Measurements from ENCODE around the gene MAPT.
A peak's percentile ranks its signal among the peaks of the same experiment; 100 is the strongest.
"Not testable (repeated sequence)": the region's sequence is repeated elsewhere in the genome, so short reads cannot be mapped to it uniquely, and the experiment has no call there.

The MAPT gene

GRCh38 chr17:46003907-46004748, 109.8 kb downstream of the MAPT start:
- DNase-seq (ENCODE audit: low read depth in 2 of 2, low spot score in 1 of 2), result no peak

GRCh38 chr17:46006082-46006481, 111.7 kb downstream of the MAPT start:
- not testable (repeated sequence) for DNase-seq (ENCODE audit: low read depth in 2 of 2, low spot score in 1 of 2)

DNA sequence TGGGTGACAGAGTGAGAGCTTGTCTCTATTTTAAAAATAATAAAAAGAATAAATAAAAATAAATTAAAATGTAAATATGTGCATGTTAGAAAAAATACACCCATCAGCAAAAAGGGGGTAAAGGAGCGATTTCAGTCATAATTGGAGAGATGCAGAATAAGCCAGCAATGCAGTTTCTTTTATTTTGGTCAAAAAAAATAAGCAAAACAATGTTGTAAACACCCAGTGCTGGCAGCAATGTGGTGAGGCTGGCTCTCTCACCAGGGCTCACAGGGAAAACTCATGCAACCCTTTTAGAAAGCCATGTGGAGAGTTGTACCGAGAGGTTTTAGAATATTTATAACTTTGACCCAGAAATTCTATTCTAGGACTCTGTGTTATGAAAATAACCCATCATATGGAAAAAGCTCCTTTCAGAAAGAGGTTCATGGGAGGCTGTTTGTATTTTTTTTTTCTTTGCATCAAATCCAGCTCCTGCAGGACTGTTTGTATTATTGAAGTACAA, 113.2 kb downstream of the MAPT start:
- DNase-seq (ENCODE audit: low read depth in 2 of 2, low spot score in 1 of 2), result no peak

DNA sequence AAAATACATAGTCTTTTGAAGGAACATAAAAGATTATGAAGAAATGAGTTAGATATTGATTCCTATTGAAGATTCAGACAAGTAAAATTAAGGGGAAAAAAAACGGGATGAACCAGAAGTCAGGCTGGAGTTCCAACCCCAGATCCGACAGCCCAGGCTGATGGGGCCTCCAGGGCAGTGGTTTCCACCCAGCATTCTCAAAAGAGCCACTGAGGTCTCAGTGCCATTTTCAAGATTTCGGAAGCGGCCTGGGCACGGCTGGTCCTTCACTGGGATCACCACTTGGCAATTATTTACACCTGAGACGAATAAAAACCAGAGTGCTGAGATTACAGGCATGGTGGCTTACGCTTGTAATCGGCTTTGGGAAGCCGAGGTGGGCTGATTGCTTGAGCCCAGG, 114.2 kb downstream of the MAPT start:
- no peak for DNase-seq (ENCODE audit: low read depth in 2 of 2, low spot score in 1 of 2)

DNA sequence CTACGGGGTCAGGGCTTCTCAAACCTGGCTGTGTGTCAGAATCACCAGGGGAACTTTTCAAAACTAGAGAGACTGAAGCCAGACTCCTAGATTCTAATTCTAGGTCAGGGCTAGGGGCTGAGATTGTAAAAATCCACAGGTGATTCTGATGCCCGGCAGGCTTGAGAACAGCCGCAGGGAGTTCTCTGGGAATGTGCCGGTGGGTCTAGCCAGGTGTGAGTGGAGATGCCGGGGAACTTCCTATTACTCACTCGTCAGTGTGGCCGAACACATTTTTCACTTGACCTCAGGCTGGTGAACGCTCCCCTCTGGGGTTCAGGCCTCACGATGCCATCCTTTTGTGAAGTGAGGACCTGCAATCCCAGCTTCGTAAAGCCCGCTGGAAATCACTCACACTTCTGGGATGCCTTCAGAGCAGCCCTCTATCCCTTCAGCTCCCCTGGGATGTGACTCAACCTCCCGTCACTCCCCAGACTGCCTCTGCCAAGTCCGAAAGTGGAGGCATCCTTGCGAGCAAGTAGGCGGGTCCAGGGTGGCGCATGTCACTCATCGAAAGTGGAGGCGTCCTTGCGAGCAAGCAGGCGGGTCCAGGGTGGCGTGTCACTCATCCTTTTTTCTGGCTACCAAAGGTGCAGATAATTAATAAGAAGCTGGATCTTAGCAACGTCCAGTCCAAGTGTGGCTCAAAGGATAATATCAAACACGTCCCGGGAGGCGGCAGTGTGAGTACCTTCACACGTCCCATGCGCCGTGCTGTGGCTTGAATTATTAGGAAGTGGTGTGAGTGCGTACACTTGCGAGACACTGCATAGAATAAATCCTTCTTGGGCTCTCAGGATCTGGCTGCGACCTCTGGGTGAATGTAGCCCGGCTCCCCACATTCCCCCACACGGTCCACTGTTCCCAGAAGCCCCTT, 115.6 kb downstream of the MAPT start:
- DNase-seq (ENCODE audit: low read depth in 2 of 2, low spot score in 1 of 2), result no peak

GRCh38 chr17:46010597-46011186, 116.3 kb downstream of the MAPT start:
- no peak for DNase-seq (ENCODE audit: low read depth in 2 of 2, low spot score in 1 of 2)

GRCh38 chr17:46011711-46012505, 117.6 kb downstream of the MAPT start:
- no peak for DNase-seq (ENCODE audit: low read depth in 2 of 2, low spot score in 1 of 2)

- DNase-seq (ENCODE audit: low read depth in 2 of 2, low spot score in 1 of 2), result no peak
These were observed 118.2 kb downstream of the MAPT start for GRCh38 chr17:46012506-46013079.

DNA sequence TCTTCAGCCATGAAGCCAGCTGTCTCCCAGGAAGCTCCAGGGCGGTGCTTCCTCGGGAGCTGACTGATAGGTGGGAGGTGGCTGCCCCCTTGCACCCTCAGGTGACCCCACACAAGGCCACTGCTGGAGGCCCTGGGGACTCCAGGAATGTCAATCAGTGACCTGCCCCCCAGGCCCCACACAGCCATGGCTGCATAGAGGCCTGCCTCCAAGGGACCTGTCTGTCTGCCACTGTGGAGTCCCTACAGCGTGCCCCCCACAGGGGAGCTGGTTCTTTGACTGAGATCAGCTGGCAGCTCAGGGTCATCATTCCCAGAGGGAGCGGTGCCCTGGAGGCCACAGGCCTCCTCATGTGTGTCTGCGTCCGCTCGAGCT, 118.8 kb downstream of the MAPT start:
- no peak for DNase-seq (ENCODE audit: low read depth in 2 of 2, low spot score in 1 of 2)

GRCh38 chr17:46013502-46014165, 119.3 kb downstream of the MAPT start:
- DNase-seq (ENCODE audit: low read depth in 2 of 2, low spot score in 1 of 2), result no peak

GRCh38 chr17:46019408-46019925, 125.1 kb downstream of the MAPT start:
- DNase-seq (ENCODE audit: low read depth in 2 of 2, low spot score in 1 of 2), result not testable (repeated sequence)

DNA sequence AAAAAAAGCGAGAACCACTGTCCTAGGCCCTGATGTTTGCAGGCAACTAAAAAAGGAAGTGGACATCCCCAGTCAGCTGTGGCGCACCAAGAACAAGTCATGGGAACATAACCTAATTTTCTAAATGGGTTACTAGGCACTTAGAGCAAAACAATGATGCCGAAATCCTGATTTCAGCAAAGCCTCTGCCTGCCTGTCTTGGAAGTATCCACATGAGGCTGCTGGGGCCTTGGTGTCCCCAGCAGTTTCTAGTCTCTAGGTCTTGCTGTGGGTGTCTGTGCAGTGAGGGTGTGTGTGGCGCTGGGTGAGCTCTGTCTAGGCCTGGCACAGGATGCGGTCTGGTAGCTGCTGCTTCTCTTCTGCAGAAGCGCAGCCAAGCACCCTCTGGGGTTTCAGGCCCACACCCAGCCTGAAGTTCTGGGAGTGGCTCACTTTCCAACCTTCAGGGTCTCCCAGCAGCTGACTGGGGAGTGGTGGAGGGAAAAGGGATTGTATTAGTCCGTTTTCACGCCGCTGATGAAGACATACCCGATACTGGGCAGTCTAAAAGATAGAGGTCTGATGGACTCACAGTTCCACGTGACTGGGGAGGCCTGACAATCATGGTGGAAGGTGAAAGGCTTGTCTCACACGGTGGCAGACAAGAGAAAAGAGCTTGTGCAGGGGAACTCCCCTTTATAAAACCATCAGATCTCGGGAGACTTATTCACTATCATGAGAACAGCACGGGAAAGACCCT, 125.8 kb downstream of the MAPT start:
- DNase-seq (ENCODE audit: low read depth in 2 of 2, low spot score in 1 of 2), result peak; percentile 23 to 33

DNA sequence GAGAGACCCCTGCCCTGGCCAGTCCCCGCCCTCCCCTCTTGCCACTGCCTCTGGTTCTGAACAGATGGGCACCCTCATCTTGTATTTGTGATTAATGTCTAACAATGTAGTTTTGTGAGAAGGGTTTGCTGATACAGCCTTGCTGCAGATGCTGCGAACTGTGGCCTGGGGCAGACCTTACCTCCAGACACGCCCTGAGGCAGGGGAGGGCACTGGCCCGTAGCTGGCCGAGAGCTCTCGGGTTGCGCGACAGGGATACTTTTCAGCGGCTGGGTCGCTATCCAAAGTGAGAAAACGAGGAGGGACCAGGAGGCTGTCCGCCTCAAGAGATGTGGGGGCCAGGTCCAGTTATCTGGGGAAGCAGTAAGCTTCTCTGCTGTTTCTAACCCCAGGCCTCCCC, 126.6 kb downstream of the MAPT start:
- DNase-seq (ENCODE audit: low read depth in 2 of 2, low spot score in 1 of 2), result no peak

- not testable (repeated sequence) for DNase-seq (ENCODE audit: low read depth in 2 of 2, low spot score in 1 of 2)
These were observed 129.0 kb downstream of the MAPT start for GRCh38 chr17:46023366-46023765.

DNA sequence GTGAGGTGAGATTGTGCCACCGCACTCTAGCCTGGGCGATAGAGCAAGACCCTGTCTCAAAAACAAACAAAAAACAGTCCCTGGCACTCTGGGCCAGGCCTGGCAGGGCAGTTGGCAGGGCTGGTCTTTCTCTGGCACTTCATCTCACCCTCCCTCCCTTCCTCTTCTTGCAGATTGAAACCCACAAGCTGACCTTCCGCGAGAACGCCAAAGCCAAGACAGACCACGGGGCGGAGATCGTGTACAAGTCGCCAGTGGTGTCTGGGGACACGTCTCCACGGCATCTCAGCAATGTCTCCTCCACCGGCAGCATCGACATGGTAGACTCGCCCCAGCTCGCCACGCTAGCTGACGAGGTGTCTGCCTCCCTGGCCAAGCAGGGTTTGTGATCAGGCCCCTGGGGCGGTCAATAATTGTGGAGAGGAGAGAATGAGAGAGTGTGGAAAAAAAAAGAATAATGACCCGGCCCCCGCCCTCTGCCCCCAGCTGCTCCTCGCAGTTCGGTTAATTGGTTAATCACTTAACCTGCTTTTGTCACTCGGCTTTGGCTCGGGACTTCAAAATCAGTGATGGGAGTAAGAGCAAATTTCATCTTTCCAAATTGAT, 129.5 kb downstream of the MAPT start:
- no peak for DNase-seq (ENCODE audit: low read depth in 2 of 2, low spot score in 1 of 2)

- no peak for DNase-seq (ENCODE audit: low read depth in 2 of 2, low spot score in 1 of 2)
These were observed 130.2 kb downstream of the MAPT start for GRCh38 chr17:46024590-46024989.

- DNase-seq (ENCODE audit: low read depth in 2 of 2, low spot score in 1 of 2), result no peak
These were observed 130.7 kb downstream of the MAPT start for GRCh38 chr17:46025060-46025459.

DNA sequence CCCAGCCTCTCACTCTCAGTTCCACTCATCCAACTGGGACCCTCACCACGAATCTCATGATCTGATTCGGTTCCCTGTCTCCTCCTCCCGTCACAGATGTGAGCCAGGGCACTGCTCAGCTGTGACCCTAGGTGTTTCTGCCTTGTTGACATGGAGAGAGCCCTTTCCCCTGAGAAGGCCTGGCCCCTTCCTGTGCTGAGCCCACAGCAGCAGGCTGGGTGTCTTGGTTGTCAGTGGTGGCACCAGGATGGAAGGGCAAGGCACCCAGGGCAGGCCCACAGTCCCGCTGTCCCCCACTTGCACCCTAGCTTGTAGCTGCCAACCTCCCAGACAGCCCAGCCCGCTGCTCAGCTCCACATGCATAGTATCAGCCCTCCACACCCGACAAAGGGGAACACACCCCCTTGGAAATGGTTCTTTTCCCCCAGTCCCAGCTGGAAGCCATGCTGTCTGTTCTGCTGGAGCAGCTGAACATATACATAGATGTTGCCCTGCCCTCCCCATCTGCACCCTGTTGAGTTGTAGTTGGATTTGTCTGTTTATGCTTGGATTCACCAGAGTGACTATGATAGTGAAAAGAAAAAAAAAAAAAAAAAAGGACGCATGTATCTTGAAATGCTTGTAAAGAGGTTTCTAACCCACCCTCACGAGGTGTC, 131.3 kb downstream of the MAPT start:
- DNase-seq (ENCODE audit: low read depth in 2 of 2, low spot score in 1 of 2), result no peak
